ENCODE results near the gene EVA1B. TPM values are rescaled to one million over a fixed set of nuclear protein-coding genes. Genes with fewer than 3 reads are reported as not detected.
A peak's percentile ranks its signal among the peaks of the same experiment; 100 is the strongest.

EVA1B gene
- total RNA-seq, 1 experiment from 2014 or later: 25.1 TPM

GRCh38 chr1:36321119-36321951 is 2.1 kb downstream of the EVA1B start (continued):
- TF ChIP-seq REST (IDR thresholded peaks at IDR 0.05; ENCODE audit: low read depth): no peak
- TF ChIP-seq TCF7L2 (IDR thresholded peaks at IDR 0.05; ENCODE audit: borderline replicate concordance, extremely low read depth, insufficient read depth, insufficient read length): peak; percentile 47
- peak; percentile 18; the same call in 1 of the 2 replicates for TF ChIP-seq ZFX (IDR thresholded peaks at IDR 0.05)
- TF ChIP-seq JUND (IDR thresholded peaks at IDR 0.05): no peak; the same call in 1 of the 2 replicates
- TF ChIP-seq EZH2phosphoT487 (IDR thresholded peaks at IDR 0.05; ENCODE audit: borderline replicate concordance): no peak

GRCh38 chr1:36320767-36321118 is 2.7 kb downstream of the EVA1B start:
- ATAC-seq (no peak), DNase-seq (ENCODE audit: low read depth, low spot score) (no peak)
- Histone ChIP-seq H3K79me2 (ENCODE audit: insufficient read depth, low read length) (peaks cover 11% of the 10 kb centered on the region; the same call in 1 of the 2 replicates), H3K9ac (ENCODE audit: low read length) (peak overlapping the region; percentile 76), H4K20me1 (ENCODE audit: insufficient read depth) (no peaks in the 10 kb centered on the region), H3K27me3 (ENCODE audit: insufficient read depth, low read length) (no peaks in the 10 kb centered on the region), H3K4me1 (ENCODE audit: control insufficient read depth in 1 of 2, insufficient read depth in 2 of 2, low read length in 2 of 2) (peaks cover 17 to 44% of the 10 kb centered on the region in 2 experiments), H3K36me3 (ENCODE audit: control insufficient read depth in 1 of 2, insufficient read depth in 2 of 2, low read length in 2 of 2) (no peaks in the 10 kb centered on the region; a peak in 1 of 4 replicates), H3K4me3 (replicated peaks in 1 of 2; ENCODE audit: low read depth in 1 of 2, low read length in 2 of 2) (peak overlapping the region; percentile 58 to 69), H2AFZ (ENCODE audit: low read depth, low read length, poor library complexity, severe bottlenecking) (no peak overlapping the region), H3K9me3 (ENCODE audit: control insufficient read depth in 1 of 2, insufficient read depth in 1 of 2, low read depth in 1 of 2, low read length in 2 of 2) (no peaks in the 10 kb centered on the region), H3K9me2 (ENCODE audit: insufficient read depth) (no peaks in the 10 kb centered on the region), H3K27ac (ENCODE audit: low read depth, low read length) (peak overlapping the region; percentile 89), H3K4me2 (ENCODE audit: low read length) (peak overlapping the region; percentile 87)
- ChIA-PET RAD21 (ENCODE audit: low non-redundant PET in 1 of 2, low total read pairs in 2 of 2, uncharacterized antibody in 2 of 2, unreplicated experiment in 2 of 2) (no interaction called here), POLR2A (interaction anchor here (3.3 kb wide), 1 partner anchor 81 kb away, joined by 12 read pairs; no protein-coding TSS in a partner anchor), CTCF (interaction anchor here (1.1 kb wide), 1 partner anchor 22 kb away, joined by 4 read pairs; no protein-coding TSS in a partner anchor)
- TF ChIP-seq POLR2A (IDR thresholded peaks at IDR 0.05; ENCODE audit: borderline replicate concordance, extremely low read depth, insufficient read depth, insufficient read length): peak; percentile 20
- TF ChIP-seq SRF (IDR thresholded peaks at IDR 0.05; ENCODE audit: low read depth): no peak
- TF ChIP-seq EZH2phosphoT487 (IDR thresholded peaks at IDR 0.05; ENCODE audit: borderline replicate concordance): no peak
- TF ChIP-seq ZNF274 (IDR thresholded peaks at IDR 0.05; ENCODE audit: low read depth, low read length): no peak
- intact Hi-C loops (cut with micrococcal nuclease): no loop called here
- TSS peak; percentile 41 for BruUV-seq (replicated peaks)
